Esophagus muscularis mucosa (tissue), 2 donors: ENCODE measurements around the gene ACD.

ENCODE experiments used
- POLR2A ChIP-seq: fragments of 450-650 bp; IDR thresholded peaks from one replicate; pipeline ENCODE4 v1.6.1; 2017; ENCODE audit warnings: antibody characterized with exemption, moderate library complexity, mild to moderate bottlenecking, low read depth
- POLR2AphosphoS5 ChIP-seq, 2 donors: sonication (generic); formaldehyde crosslinking; IDR thresholded peaks; one replicate each; pipeline ENCODE4 v1.6.1; 2017; ENCODE audit warnings: antibody characterized with exemption in 2 of 2

- TF ChIP-seq POLR2A = no peak
- TF ChIP-seq POLR2AphosphoS5 (IDR thresholded peaks at IDR 0.05) = no peak
These were observed 6.8 kb downstream of the ACD start for GRCh38 chr16:67653128-67653788.
